HG03280 (cell line): ENCODE measurements around the gene TENM3.

Source experiments
- ATAC-seq: cut with Tn5 transposase; IDR thresholded peaks from one replicate; pipeline ENCODE4 v1.9.1; 2021; ENCODE audit warnings: mild to moderate bottlenecking, moderate library complexity; ENCODE audit not compliant: unreplicated experiment

Gene TENM3

DNA sequence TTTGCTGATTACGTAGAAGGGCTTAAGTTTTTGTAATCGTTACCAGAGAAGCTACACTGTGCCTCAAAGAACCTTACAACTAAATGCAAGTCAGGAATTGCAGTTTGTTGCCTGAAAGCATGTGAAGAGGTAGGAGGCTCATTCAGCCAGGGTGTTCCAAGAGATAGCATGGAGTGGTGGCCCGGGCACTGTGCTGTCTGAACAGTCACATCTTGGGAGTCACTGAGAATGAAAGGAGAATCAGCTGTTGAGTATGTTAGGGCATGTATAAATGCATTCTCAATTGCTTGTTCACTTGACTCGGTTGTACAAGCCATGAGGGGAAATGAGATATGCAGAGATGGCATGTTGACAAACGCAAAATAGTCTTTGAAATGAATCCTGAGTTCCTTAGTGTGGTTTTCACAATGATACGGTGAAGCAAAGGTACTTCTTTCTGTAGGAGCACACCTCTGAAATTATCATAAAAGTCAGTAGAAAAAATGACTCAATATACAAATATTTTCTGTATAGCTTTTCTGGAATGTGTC, 513.0 kb downstream of the TENM3 start:
- no peak for ATAC-seq

DNA sequence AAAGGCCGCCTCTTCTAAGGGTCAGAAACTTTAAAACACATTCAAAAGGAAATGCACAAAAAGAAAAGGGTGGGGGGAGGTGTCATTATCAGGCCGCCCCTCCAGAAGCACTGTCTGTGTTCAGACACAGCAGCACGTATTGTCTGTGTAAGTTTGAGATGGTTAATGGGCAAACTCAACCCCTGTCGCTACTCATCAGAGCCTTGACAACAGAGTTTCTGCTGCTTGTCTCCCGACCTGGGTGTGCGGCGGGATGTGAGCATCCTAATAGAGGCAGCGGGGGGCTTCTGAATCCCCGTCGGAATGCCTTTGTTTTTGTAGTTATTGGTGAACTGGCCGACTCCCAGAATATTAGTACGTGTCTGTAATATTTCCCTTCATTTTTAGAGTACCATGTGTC, 515.1 kb downstream of the TENM3 start:
- ATAC-seq = no peak

DNA sequence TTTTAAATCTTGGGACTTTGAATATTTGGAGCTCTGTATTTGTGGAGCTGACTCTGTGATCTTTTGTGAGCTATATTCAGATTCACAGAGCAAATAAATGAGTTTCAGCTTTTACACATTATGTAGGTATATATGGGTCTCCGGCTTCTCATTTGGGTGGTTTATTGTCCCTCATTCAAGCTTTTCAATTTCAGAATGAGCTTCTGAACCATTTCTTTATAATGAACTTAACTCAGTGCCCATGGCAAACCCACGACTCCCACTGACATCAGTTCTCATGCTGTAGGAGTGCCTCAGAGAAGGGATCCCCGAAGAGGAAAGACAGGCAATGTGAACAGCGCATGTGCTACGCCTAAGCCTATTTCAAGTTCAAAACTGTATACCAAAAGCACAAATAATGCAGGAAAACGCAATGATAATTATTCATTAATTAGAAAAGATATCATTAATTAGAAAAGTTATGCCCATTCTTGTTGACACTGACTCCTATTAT, 517.4 kb downstream of the TENM3 start:
- no peak for ATAC-seq

DNA sequence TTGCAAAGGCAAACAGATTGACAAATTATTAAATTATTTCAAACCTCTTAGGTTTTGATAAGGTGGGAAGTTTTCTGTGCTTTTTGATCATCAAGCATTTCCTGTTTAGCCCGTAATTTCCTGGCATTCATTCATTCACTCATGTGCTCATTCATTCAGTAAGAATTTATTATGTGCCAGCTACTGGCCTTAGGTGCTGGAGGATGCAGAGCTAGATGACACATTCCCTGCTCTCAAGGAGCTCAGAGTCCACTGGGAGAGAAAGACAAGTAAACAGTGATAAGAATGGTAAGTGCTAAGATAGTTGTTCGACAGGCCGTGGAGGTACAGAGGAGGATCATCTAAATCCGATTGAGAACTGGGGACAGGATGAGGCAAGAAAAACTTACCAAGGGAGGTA, 520.9 kb downstream of the TENM3 start:
- ATAC-seq = no peak

DNA sequence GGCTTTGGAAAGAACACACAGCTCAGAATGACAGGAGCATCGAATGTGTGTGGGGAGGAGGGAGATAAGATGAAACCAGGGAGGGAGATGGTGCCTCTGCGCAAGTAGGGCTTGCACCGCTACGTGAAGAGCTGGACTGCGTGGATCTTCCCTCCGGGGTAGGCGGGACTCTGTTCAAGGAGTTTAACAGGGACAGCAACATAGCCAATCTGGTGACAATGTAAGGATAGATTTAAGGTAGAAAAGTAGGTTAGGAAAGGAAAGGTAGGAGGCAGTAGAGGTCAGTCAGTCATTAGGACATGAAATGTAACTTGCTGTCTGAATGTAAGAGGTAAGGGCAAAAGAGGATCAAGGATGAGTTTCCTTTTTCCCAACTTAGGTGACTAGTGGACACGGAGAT, 521.4 kb downstream of the TENM3 start:
- no peak for ATAC-seq

DNA sequence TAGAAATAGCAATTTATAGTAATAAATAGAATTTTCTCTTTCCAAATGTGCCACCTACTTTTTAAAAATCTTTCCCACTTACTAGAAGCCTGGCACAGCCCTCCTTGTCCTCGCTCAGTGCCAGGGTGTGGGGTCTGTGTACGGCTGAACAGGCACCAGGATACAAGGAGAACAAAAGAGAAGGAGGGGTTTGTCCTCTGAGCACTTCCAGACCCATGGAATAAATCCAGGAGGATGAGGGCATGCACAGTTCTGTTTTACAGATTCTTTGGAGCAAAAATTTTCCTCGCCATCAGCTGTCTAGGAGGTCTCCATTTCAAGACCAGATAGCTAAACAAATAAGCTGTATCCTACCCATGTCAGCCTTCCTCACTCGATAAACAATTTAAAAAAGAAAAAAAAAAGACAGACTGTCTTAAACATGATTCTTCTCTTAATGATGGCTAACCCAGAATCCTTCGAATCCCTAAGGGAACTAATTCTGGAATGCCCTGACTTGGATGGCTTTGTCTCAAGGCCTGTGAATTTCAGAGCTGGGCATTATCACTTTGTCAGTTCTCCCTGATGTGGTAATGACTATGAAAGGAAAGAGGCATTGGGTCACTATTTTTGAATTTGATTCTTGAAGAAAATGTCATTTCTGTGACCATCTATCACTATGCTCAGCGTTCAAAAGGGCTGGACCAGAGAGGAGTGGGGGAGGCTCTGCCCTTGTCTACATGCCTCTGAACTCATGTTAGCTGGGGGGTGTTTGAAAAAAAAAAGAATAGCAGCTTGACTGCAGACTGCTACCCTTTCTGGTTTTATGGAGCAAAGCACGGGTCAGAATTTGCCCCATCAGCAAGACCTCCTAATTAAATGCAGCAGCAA, 523.0 kb downstream of the TENM3 start:
- no peak for ATAC-seq

DNA sequence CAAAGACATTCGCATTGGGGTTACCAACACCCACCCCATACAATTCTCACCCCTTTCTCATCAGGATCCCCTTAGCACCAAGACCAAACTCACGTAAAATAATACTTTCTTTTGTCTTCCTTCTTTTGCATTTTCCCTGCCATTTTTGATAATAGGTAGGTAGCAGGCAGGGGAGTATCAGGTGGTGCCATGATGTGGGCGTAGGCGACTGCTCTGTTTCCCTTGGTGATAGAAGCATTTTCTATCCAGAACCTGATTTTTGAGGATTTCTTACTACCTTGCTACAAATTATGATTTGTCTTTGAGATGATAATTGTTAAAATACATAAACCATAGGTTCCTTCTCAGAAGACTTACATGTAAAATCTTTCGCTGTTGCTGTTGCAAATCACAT, 523.7 kb downstream of the TENM3 start:
- ATAC-seq = no peak

DNA sequence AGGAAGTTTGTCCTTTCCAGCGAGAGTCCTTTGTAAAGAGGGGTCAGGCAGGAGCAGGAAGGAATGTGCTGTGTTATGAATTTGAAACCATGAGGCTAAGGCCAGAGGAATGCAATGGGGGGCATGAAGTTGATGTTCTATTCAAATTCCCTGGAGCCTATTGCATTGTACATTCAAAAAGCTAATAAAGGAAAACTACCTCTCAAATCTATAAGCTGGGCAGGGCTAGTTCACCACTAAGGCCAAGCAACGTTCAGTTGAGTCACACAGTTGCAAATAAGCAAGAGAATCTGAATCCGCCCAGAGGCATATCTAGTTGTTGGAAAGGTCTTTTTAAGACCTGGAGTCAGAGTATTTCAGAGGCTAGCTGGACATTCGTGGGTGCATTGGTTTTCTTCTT, 525.6 kb downstream of the TENM3 start:
- no peak for ATAC-seq

DNA sequence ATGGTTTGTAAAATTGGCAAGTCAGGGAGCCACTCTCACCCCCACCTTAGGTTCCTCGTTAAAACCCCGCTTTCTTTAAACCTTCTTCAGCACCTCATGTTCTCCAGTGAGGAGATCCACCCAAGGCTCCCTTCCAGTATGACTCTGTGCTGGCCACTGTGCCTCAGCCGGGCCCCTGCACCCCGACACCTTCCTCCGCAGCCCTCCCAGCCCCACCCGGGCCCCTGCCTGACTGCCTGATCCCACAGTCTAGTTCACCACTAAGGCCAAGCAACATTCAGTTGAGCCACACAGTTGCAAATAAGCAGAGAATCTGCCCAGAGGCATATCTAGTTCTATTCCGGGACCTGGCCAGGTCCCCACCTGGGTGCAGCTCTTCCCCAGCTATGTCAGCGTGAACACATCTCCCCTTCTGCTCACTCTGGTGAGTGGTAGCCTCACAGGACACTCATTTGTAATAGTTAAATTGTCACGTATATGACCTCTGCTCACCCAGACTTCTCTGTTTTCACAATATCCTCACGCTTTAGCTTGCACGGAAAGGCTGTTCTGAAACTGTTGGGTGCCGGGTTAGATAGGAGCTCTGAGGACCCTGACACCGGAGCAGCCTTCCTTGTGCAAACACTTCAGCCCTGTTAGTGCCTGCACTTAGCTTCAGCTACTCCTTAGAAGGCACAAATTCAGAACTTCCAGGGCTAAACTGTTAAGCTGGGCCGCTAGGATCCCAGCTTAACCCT, 527.2 kb downstream of the TENM3 start:
- ATAC-seq = no peak

DNA sequence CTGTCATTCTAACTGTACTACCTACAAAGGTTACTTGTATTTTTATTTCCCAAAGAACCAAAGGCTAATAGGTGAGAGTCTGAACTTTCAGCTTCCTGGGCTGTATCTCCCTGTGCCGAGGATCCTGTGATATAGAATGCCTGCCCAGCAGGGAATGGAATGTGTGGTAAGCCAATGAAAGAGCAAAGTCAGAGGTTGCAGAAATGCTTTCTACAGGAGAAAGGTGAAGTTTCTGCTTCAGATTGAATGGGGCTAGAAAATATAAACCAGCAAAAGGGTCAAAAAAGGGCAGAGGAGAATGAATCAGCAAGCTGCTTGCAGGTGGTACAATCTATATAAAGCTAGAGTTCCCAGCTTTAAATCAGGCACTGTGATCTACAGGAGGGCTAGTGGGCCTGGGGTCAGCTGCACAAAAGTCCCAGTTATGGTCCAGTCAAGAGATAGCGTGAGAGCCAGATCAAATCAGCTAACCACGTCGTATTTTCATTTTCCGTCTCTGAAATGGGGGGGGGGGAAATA, 527.9 kb downstream of the TENM3 start:
- no peak for ATAC-seq

DNA sequence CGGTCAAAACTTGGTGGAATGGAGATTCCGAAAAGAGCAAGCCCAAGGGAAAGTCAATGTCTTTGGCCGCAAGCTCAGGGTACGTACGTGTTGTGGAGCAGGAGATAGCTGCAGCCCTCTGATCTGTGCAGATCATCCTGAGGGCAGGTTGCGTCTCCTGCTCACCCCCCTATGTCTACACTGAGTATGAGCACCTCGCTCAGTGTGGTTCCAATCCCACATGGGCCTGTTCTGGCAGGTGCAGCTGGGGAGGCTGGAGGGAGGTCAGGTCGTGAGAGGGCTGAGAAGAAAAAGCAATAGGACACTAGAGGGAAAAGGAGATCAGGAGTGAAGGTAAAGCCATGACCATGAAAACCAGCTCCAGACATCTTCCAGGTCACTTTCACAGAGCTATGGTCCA, 531.9 kb downstream of the TENM3 start:
- no peak for ATAC-seq

DNA sequence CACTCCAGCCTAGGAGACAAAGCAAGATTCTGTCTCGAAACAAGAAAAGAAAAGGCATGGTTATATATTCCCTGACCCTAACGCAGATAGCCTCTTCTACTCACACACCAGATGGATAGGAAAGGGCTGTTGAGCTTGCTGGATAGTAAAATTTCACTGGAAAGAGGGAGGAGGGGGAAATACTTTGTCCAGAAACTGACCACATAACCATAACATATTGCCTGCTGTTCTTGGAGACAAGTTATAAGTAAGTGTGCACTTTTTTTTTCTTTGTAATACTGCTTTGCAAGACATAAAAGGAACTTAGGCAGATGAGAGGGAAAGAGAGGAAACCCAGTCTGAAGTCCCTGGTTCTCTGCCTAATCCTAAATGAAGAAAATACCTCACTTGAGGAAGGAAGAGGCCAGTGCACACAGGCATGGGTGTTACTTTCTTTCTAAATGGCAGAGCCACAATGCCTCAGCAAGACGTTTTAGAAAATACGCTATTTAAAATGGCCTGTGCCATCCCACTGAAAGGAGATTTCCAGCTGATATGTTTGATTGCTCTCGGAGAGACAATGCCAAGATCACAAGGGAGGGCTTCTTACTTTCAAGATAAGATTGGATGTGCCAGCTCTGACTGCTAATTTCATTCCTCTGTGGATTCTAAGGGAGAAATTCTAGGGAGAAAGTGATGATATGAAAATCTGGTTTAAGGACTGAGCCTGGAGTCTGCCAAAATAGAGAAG, 533.3 kb downstream of the TENM3 start:
- ATAC-seq = no peak

DNA sequence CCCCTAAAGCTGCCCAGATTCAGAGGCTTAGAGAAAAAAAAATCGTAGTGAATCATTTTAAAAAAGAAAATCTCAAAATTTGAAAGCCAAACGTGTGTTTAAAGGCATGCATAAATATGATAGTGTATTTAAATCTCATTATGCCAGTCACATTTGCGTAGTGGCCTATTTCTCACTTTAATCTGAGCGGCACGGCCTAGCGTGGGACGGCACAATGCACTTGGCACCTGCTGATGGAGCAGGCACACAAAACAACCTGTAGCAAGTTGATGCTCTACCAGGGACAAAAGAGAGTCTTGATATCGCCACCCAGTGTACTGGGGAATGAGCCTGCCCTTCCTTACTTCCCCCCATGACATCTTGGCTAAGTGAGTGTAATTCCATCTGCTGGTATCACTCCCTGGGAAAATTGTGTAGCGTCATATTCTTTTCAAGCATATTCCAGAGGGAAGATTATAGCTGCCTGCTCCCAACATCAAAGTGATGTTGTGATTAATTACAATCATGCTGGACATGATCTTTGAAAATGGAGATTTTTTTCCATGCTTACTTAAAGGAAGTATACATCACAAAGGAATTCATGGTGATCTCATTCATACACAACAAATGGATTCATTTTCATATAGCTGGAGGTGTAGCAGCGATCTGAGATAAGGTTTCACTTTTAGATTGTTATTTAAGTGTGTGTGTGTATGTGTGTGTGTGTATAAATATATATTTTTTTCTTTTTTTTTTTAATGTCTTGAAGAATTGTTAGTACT, 535.2 kb downstream of the TENM3 start:
- no peak for ATAC-seq

DNA sequence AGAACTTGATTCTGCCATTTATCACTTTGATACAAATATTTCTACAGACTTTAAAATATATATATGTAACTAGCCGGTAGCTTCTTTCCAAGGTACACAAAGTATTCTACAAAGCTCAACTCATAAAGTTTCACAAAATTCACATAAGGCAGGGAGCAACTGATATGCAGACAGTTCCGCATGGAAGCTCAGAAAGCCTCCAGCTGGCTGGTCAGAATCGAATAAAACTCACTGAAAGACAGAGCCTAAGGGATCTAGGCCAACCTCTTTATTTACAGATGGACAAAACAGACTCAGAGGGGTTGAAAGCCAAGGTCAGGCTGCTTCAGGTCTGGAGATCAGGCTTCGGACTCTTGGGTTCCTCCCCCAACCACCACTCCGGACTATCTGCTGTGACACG, 543.8 kb downstream of the TENM3 start:
- ATAC-seq = no peak

DNA sequence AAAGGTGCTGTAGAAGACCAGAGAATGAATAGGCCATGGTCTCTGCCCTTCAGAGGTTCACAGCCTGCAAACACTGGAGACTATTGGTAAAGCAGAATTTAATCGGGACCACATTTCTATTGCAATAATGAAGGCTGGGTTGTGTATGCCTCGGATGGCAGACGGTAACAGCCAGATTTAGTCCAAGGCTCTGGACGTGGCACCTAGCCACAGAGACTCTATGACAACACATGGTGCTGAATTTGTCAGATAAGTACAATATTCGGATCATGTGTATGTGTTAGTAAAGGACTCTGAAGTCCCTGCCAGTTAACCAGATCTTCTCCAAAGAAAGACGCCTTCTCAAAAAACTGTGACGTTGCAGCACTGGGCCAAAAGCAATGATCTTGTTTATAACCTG, 545.0 kb downstream of the TENM3 start:
- no peak for ATAC-seq

DNA sequence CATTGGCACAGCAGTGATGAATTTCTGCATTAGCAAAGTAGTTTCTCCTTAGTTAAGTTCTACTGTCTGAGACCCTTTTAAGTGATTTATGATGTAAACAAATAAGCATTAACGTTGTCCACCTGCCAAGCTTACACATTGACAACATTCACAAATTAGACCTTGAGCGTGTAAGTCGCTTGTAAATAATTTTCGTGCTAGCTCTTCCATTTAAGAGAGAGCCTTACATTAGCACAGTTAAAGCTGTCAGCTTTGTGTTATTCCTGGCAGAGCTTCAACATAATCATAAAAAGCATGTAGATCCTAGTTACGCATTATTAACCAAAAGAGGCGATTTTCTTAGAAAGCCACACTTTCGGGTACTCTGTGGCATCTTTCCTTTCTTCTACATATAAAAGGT, 546.3 kb downstream of the TENM3 start:
- ATAC-seq = no peak

DNA sequence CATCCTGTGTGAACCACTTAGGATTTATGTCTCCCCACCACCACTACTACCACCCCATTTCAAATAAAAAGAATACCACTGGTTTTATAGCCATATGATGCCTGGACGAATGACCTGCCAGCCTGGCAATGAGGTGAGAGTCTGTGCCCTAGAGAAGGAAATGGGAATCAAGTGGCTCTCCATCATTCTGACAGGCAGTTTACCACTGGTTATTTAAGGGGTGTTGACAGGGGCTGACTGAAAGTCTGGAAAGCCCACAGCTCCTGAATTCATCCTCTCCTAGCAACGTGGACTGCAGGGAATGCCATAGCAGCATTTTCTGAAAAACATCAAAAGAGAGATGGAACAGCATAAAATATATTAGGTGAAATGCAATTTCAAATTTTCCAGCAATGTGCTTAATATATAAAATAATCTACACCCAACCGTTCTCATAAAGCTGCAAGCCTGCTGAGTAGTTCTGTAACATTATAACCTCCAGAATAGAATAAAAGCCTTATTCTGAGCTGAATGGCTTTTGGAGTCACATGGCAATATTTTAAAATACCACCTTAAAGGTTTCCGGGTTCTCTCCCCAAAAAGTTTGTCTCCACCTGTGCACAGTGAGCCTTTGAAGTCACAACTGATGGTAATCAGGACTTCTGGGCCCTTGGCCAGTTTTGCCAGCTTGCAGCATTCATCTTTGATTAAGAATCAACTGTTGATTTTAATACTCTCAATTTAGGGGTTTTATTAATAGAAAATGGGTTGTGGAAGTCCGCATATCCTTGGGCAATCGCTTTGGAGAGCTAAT, 552.4 kb downstream of the TENM3 start:
- no peak for ATAC-seq

DNA sequence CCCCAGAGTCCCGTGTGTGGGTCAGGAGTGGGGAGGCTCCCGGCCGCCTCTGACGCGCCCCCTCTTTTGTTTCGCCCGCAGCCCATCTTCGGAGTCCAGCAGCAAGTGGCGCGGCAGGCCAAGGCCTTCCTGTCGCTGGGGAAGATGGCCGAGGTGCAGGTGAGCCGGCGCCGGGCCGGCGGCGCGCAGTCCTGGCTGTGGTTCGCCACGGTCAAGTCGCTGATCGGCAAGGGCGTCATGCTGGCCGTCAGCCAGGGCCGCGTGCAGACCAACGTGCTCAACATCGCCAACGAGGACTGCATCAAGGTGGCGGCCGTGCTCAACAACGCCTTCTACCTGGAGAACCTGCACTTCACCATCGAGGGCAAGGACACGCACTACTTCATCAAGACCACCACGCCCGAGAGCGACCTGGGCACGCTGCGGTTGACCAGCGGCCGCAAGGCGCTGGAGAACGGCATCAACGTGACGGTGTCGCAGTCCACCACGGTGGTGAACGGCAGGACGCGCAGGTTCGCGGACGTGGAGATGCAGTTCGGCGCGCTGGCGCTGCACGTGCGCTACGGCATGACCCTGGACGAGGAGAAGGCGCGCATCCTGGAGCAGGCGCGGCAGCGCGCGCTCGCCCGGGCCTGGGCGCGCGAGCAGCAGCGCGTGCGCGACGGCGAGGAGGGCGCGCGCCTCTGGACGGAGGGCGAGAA, 556.5 kb downstream of the TENM3 start:
- no peak for ATAC-seq

DNA sequence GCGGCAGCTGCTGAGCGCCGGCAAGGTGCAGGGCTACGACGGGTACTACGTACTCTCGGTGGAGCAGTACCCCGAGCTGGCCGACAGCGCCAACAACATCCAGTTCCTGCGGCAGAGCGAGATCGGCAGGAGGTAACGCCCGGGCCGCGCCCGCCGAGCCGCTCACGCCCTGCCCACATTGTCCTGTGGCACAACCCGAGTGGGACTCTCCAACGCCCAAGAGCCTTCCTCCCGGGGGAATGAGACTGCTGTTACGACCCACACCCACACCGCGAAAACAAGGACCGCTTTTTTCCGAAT, 557.0 kb downstream of the TENM3 start:
- ATAC-seq = no peak
